GM23338 (cell line): ENCODE data around the gene SLC25A4. TPM values are rescaled to one million over a fixed set of nuclear protein-coding genes. Genes with fewer than 3 reads are reported as not detected.

Experiments
- ATAC-seq: fragments of 200-7000 bp; cut with Tn5 transposase; 3 replicates; pipeline ENCODE4 v1.9.1; 2020
- DNase-seq: peaks from one replicate; pipeline ENCODE4 v3.0.0-alpha.2; 2015; ENCODE audit warnings: low spot score
- H2AFZ ChIP-seq: fragments of 200-600 bp; sonication (generic); 2 replicates; pipeline ENCODE4 v1.8.0; 2016; ENCODE audit warnings: antibody characterized with exemption, mild to moderate bottlenecking, moderate library complexity
- H3F3A ChIP-seq: fragments of 200-600 bp; sonication (generic); replicated peaks from 2 replicates; pipeline ENCODE4 v1.8.0; 2017; ENCODE audit warnings: antibody characterized with exemption, mixed run types, low read depth
- H3K27ac ChIP-seq: fragments of 200-600 bp; sonication (generic); 2 replicates; pipeline ENCODE4 v1.6.1; 2016; ENCODE audit warnings: low read depth
- H3K27me3 ChIP-seq: fragments of 200-600 bp; sonication (generic); 2 replicates; pipeline ENCODE4 v1.8.0; 2016; ENCODE audit warnings: mild to moderate bottlenecking, mixed run types, moderate library complexity; ENCODE audit not compliant: insufficient read depth
- H3K36me3 ChIP-seq: fragments of 200-600 bp; sonication (generic); 2 replicates; pipeline ENCODE4 v1.8.0; 2016; ENCODE audit warnings: mild to moderate bottlenecking; ENCODE audit not compliant: insufficient read depth
- H3K4me1 ChIP-seq: fragments of 200-600 bp; sonication (generic); 2 replicates; pipeline ENCODE4 v1.8.0; 2016; ENCODE audit warnings: mild to moderate bottlenecking, moderate library complexity; ENCODE audit not compliant: insufficient read depth
- H3K4me2 ChIP-seq: fragments of 200-600 bp; sonication (generic); 2 replicates; pipeline ENCODE4 v1.7.1; 2017; ENCODE audit warnings: mixed run types
- H3K4me3 ChIP-seq: fragments of 200-600 bp; sonication (generic); 2 replicates; pipeline ENCODE4 v1.6.1; 2016; ENCODE audit warnings: mixed run types
- H3K79me2 ChIP-seq: fragments of 200-600 bp; sonication (generic); replicated peaks from 2 replicates; pipeline ENCODE4 v1.8.0; 2017; ENCODE audit warnings: mild to moderate bottlenecking; ENCODE audit not compliant: insufficient read depth
- H3K9me2 ChIP-seq: fragments of 200-600 bp; sonication (generic); 2 replicates; pipeline ENCODE4 v1.8.0; 2017; ENCODE audit not compliant: insufficient read depth
- H4K20me1 ChIP-seq: fragments of 200-600 bp; sonication (generic); replicated peaks from 2 replicates; pipeline ENCODE4 v1.8.0; 2017; ENCODE audit warnings: mild to moderate bottlenecking; ENCODE audit not compliant: insufficient read depth
- H3K27ac Mint-ChIP-seq: 2 replicates; pipeline ENCODE4 v1.8.0; 2020; ENCODE audit warnings: inconsistent platforms, mild to moderate bottlenecking, moderate library complexity, mixed read lengths
- H3K27me3 Mint-ChIP-seq: 3 replicates; pipeline ENCODE4 v1.8.0; 2022; ENCODE audit warnings: low read depth, mild to moderate bottlenecking, moderate library complexity, mixed read lengths, inconsistent platforms; ENCODE audit not compliant: insufficient read depth, poor library complexity
- H3K36me3 Mint-ChIP-seq: 3 replicates; pipeline ENCODE4 v1.8.0; 2021; ENCODE audit warnings: low read depth, mild to moderate bottlenecking, inconsistent platforms, moderate library complexity, mixed read lengths
- H3K4me1 Mint-ChIP-seq: 3 replicates; pipeline ENCODE4 v1.8.0; 2020; ENCODE audit warnings: mild to moderate bottlenecking, inconsistent platforms, mixed read lengths
- H3K4me3 Mint-ChIP-seq: 3 replicates; pipeline ENCODE4 v1.8.0; 2021; ENCODE audit warnings: moderate library complexity, mild to moderate bottlenecking, inconsistent platforms, mixed read lengths
- H3K9me3 Mint-ChIP-seq: 3 replicates; pipeline ENCODE4 v1.8.0; 2020; ENCODE audit warnings: moderate library complexity, mild to moderate bottlenecking, inconsistent platforms, mixed read lengths
- CREB1 ChIP-seq: fragments of 250-450 bp; sonication (Bioruptor Pico); IDR thresholded peaks from 2 replicates; pipeline ENCODE4 v1.5.0; 2020; ENCODE audit warnings: low read depth, mild to moderate bottlenecking, moderate library complexity
- CTCF ChIP-seq, 2 experiments: fragments of 200-600 bp in 1 of 2; sonication (generic) in 1 of 2; conservative IDR thresholded peaks; 2 replicates each; pipeline versions ENCODE4 v1.5.1 to v1.6.1; 2016 to 2017; ENCODE audit warnings: antibody characterized with exemption in 2 of 2, low read depth in 2 of 2, mild to moderate bottlenecking in 2 of 2, moderate library complexity in 1 of 2
- EZH2 ChIP-seq: fragments of 200-600 bp; sonication (generic); IDR thresholded peaks from one replicate; pipeline ENCODE4 v1.8.0; 2017; ENCODE audit warnings: antibody characterized with exemption, mild to moderate bottlenecking, low read depth; ENCODE audit not compliant: unreplicated experiment
- EZH2phosphoT487 ChIP-seq: fragments of 200-600 bp; sonication (generic); IDR thresholded peaks from one replicate; pipeline ENCODE4 v1.8.1; 2018; ENCODE audit warnings: antibody characterized with exemption; ENCODE audit not compliant: unreplicated experiment
- JUNB ChIP-seq: IDR thresholded peaks from one replicate; pipeline ENCODE4 v1.6.1; 2016; ENCODE audit warnings: antibody characterized with exemption; ENCODE audit not compliant: unreplicated experiment
- NANOG ChIP-seq: IDR thresholded peaks from 2 replicates; pipeline ENCODE4 v1.6.1; 2016; ENCODE audit warnings: antibody characterized with exemption, borderline replicate concordance
- POLR2AphosphoS5 ChIP-seq: IDR thresholded peaks from 2 replicates; pipeline ENCODE4 v1.6.1; 2016; ENCODE audit warnings: antibody characterized with exemption, low read depth
- REST ChIP-seq: IDR thresholded peaks from one replicate; pipeline ENCODE4 v1.6.1; 2018; ENCODE audit warnings: antibody characterized with exemption; ENCODE audit not compliant: unreplicated experiment
- STAT1 ChIP-seq: IDR thresholded peaks from one replicate; pipeline ENCODE4 v1.6.1; 2016; ENCODE audit warnings: antibody characterized with exemption; ENCODE audit not compliant: unreplicated experiment
- ZNF114 ChIP-seq: fragments of 250-450 bp; sonication (Bioruptor Pico); IDR thresholded peaks from 2 replicates; pipeline ENCODE4 v1.5.0; 2020; ENCODE audit warnings: mild to moderate bottlenecking, moderate library complexity
- ZNF331 ChIP-seq: fragments of 250-450 bp; sonication (Bioruptor Pico); IDR thresholded peaks from 2 replicates; pipeline ENCODE4 v1.5.0; 2020; ENCODE audit warnings: low read depth, mild to moderate bottlenecking, moderate library complexity
- ZNF462 ChIP-seq: fragments of 250-450 bp; sonication (Bioruptor Pico); IDR thresholded peaks from 2 replicates; pipeline ENCODE4 v1.5.0; 2020; ENCODE audit warnings: mild to moderate bottlenecking, moderate library complexity
- polyA plus RNA-seq: library from polyadenylated mRNA; unstranded; fragments of >200 nt; fragmentation: Nextera tagmentation; extraction: Ambion mirVana; gene quantifications from 2 replicates; pipeline ENCODE4 v1.2.1, GENCODE V29; 2016
- total RNA-seq: library from RNA; depleted of rRNA; stranded (reverse); fragments of >200 nt; shearing (Covaris generic); gene quantifications from 2 replicates; pipeline ENCODE4 v1.2.3, GENCODE V29; 2014
- TF ChIP-seq, protein P1 (sequence below): IDR thresholded peaks from 2 replicates; pipeline ENCODE4 v1.6.1; 2016; ENCODE audit warnings: antibody characterized with exemption

SLC25A4 gene
- total and polyA plus RNA-seq, 2 experiments from 2014 or later: 43.6 to 66.5 TPM

GRCh38 chr4:185196437-185196836, 53.4 kb downstream of the SLC25A4 start:
- Histone ChIP-seq H3K36me3 (no peaks in the 10 kb centered on the region), H3K27ac (no peak overlapping the region), H3K9me2 (no peaks in the 10 kb centered on the region), H3F3A (no peaks in the 10 kb centered on the region), H2AFZ (no peak overlapping the region), H3K27me3 (no peaks in the 10 kb centered on the region), H3K79me2 (peaks cover 45% of the 10 kb centered on the region), H3K4me3 (no peak overlapping the region), H4K20me1 (no peaks in the 10 kb centered on the region), H3K4me1 (peaks cover 7% of the 10 kb centered on the region), H3K4me2 (no peak overlapping the region)
- Mint-ChIP-seq H3K27ac (no peak overlapping the region), H3K27me3 (peaks cover 4% of the 10 kb centered on the region), H3K36me3 (peaks cover 3% of the 10 kb centered on the region; the same call in 1 of the 3 replicates), H3K4me3 (no peak overlapping the region), H3K4me1 (peaks cover 6% of the 10 kb centered on the region), H3K9me3 (no peaks in the 10 kb centered on the region)
- TF ChIP-seq CTCF (conservative IDR thresholded peaks at IDR 0.05; ENCODE audit: low read depth in 2 of 2) (no peak), EZH2phosphoT487 (no peak), ZNF462 (no peak), STAT1 (no peak), CREB1 (CRISPR knock-in tag) (no peak), JUNB (no peak), ZNF114 (CRISPR knock-in tag) (no peak), NANOG (no peak), POLR2AphosphoS5 (no peak), REST (no peak), EZH2 (no peak), ZNF331 (no peak)
- TF ChIP-seq, protein P1, sequence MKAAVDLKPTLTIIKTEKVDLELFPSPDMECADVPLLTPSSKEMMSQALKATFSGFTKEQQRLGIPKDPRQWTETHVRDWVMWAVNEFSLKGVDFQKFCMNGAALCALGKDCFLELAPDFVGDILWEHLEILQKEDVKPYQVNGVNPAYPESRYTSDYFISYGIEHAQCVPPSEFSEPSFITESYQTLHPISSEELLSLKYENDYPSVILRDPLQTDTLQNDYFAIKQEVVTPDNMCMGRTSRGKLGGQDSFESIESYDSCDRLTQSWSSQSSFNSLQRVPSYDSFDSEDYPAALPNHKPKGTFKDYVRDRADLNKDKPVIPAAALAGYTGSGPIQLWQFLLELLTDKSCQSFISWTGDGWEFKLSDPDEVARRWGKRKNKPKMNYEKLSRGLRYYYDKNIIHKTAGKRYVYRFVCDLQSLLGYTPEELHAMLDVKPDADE: no peak
- ATAC-seq: no peak
- no peak for DNase-seq
